ENCODE data around the gene SCG3. TPM values are rescaled to one million over a fixed set of nuclear protein-coding genes. Genes with fewer than 3 reads are reported as not detected.
"Not testable (repeated sequence)": the region's sequence is repeated elsewhere in the genome, so short reads cannot be mapped to it uniquely, and the experiment has no call there.

Gene SCG3
- total RNA-seq, 4 donors from 2014 or later: not detected

GRCh38 chr15:51647128-51647562 is 34.2 kb upstream of the SCG3 start:
- Histone ChIP-seq H3K27me3 (no peaks in the 10 kb centered on the region), H3K9me3 (no peaks in the 10 kb centered on the region), H3K36me3 (no peaks in the 10 kb centered on the region), H3K27ac (no peak overlapping the region), H3K4me1 (no peaks in the 10 kb centered on the region), H3K4me3 (no peak overlapping the region)
- intact Hi-C loops (cut with DNase I; ENCODE audit: low total_unique reads) (no loop called here), in situ Hi-C loops (cut with MboI; ENCODE audit: low sequenced_read_pairs in 4 of 4) (loop anchor here in 2 of 4 donors (5.0 to 25.0 kb wide), 2 partner anchors 110 to 125 kb away; no protein-coding TSS in a partner anchor)
- ATAC-seq (no peak), DNase-seq (peak; percentile 6 to 38)
- TF ChIP-seq CTCF (IDR thresholded peaks at IDR 0.05 in 4 of 5, conservative IDR thresholded peaks at IDR 0.05 in 1 of 5) (no peak), POLR2A (IDR thresholded peaks at IDR 0.05) (no peak)

- H3K36me3 ChIP-seq; H3K4me1 ChIP-seq; H3K27ac ChIP-seq; intact Hi-C loops (cut with DNase I; ENCODE audit: low total_unique reads); H3K9me3 ChIP-seq; ATAC-seq; DNase-seq; H3K27me3 ChIP-seq; H3K4me3 ChIP-seq: not testable (repeated sequence)
- in situ Hi-C loops (cut with MboI; ENCODE audit: low sequenced_read_pairs in 4 of 4): loop anchor here in 2 of 4 donors (5.0 to 25.0 kb wide), 2 partner anchors 111 to 124 kb away; no protein-coding TSS in a partner anchor
Measured at GRCh38 chr15:51648101-51648500, 33.2 kb upstream of the SCG3 start.

- in situ Hi-C loops (cut with MboI; ENCODE audit: low sequenced_read_pairs in 4 of 4): loop anchor here in 2 of 4 donors (5.0 to 25.0 kb wide), 2 partner anchors 111 to 124 kb away; no protein-coding TSS in a partner anchor
- H3K9me3 ChIP-seq; ATAC-seq; H3K4me1 ChIP-seq; H3K27me3 ChIP-seq; intact Hi-C loops (cut with DNase I; ENCODE audit: low total_unique reads); H3K27ac ChIP-seq; H3K36me3 ChIP-seq; DNase-seq; H3K4me3 ChIP-seq: not testable (repeated sequence)
Measured at GRCh38 chr15:51648643-51649042, 32.7 kb upstream of the SCG3 start.

GRCh38 chr15:51649659-51650521 is 31.4 kb upstream of the SCG3 start:
- Histone ChIP-seq H3K36me3 (no peaks in the 10 kb centered on the region), H3K4me1 (no peaks in the 10 kb centered on the region), H3K27ac (no peak overlapping the region), H3K27me3 (no peaks in the 10 kb centered on the region), H3K4me3 (no peak overlapping the region), H3K9me3 (no peaks in the 10 kb centered on the region)
- TF ChIP-seq CTCF (IDR thresholded peaks at IDR 0.05 in 4 of 5, conservative IDR thresholded peaks at IDR 0.05 in 1 of 5) (peak; percentile 48 to 75 (median 74)), POLR2A (IDR thresholded peaks at IDR 0.05) (no peak)
- intact Hi-C loops (cut with DNase I; ENCODE audit: low total_unique reads) (loop anchor here (1.0 kb wide), 1 partner anchor 127 kb away; no protein-coding TSS in a partner anchor), in situ Hi-C loops (cut with MboI; ENCODE audit: low sequenced_read_pairs in 4 of 4) (loop anchor here in 3 of 4 donors (5.0 to 25.0 kb wide), 2 partner anchors 113 to 122 kb away; no protein-coding TSS in a partner anchor)
- ATAC-seq: peak; percentile 70 to 79
- no peak for DNase-seq

GRCh38 chr15:51652084-51652668 is 29.1 kb upstream of the SCG3 start:
- no peak overlapping the region for H3K27ac ChIP-seq
- no peaks in the 10 kb centered on the region for H3K27me3 ChIP-seq
- intact Hi-C loops (cut with DNase I; ENCODE audit: low total_unique reads) (no loop called here), in situ Hi-C loops (cut with MboI; ENCODE audit: low sequenced_read_pairs in 4 of 4) (loop anchor here in 2 of 4 donors (5.0 kb wide), 1 partner anchor 120 kb away; no protein-coding TSS in a partner anchor)
- no peaks in the 10 kb centered on the region for H3K36me3 ChIP-seq
- no peaks in the 10 kb centered on the region for H3K9me3 ChIP-seq
- H3K4me3 ChIP-seq: no peak overlapping the region
- H3K4me1 ChIP-seq: no peaks in the 10 kb centered on the region
- no peak for TF ChIP-seq CTCF (IDR thresholded peaks at IDR 0.05 in 4 of 5, conservative IDR thresholded peaks at IDR 0.05 in 1 of 5)
- TF ChIP-seq POLR2A (IDR thresholded peaks at IDR 0.05): no peak
- no peak for ATAC-seq
- DNase-seq: no peak

GRCh38 chr15:51655401-51656057 is 25.8 kb upstream of the SCG3 start:
- in situ Hi-C loops (cut with MboI; ENCODE audit: low sequenced_read_pairs in 4 of 4); intact Hi-C loops (cut with DNase I; ENCODE audit: low total_unique reads); H3K27ac ChIP-seq; H3K9me3 ChIP-seq; H3K27me3 ChIP-seq; H3K36me3 ChIP-seq; DNase-seq; H3K4me3 ChIP-seq; H3K4me1 ChIP-seq; ATAC-seq: not testable (repeated sequence)

Measured in gastrocnemius medialis (tissue), 4 donors.